PC-3 (cell line): Measurements from ENCODE around the gene KRT85. TPM values are rescaled to one million over a fixed set of nuclear protein-coding genes. Genes with fewer than 3 reads are reported as not detected.

Experiments used
- ATAC-seq: fragments of 200-7000 bp; cut with Tn5 transposase; 2 replicates; pipeline ENCODE4 v1.9.1; 2020; ENCODE audit warnings: mild to moderate bottlenecking, moderate library complexity
- BruUV-seq: library from RNA; stranded (reverse); fragments of 400-500 nt; replicated peaks from 2 replicates; lab custom pipeline; 2021; lab: Mats Ljungman, UMichigan
- CTCF ChIA-PET: fragments of 300-600 bp; sonication (Branson Sonifier 250); formaldehyde crosslinking; loops from one replicate; lab custom pipeline; 2022; ENCODE audit warnings: antibody characterized with exemption; lab: Charles Lee
- POLR2A ChIA-PET: fragments of 300-600 bp; sonication (Branson Sonifier 250); formaldehyde crosslinking; loops from one replicate; lab custom pipeline; 2022; ENCODE audit warnings: antibody characterized with exemption; ENCODE audit not compliant: unreplicated experiment; lab: Charles Lee
- DNase-seq: peaks from one replicate; pipeline ENCODE4 v3.0.0-alpha.2; 2015
- H2AFZ ChIP-seq: fragments of 300-600 bp; sonication (generic); 2 replicates; pipeline ENCODE4 v1.6.0; 2016; ENCODE audit warnings: antibody characterized with exemption, low read length
- H3F3A ChIP-seq: fragments of 300-600 bp; sonication (generic); one replicate; pipeline ENCODE4 v1.6.0; 2017; ENCODE audit warnings: antibody characterized with exemption, low read length, control low read depth, mild to moderate bottlenecking; ENCODE audit not compliant: unreplicated experiment
- H3K27ac ChIP-seq: fragments of 300-600 bp; sonication (generic); 2 replicates; pipeline ENCODE4 v1.5.1; 2016; ENCODE audit warnings: mild to moderate bottlenecking, low read length
- H3K27me3 ChIP-seq: fragments of 300-600 bp; sonication (generic); 2 replicates; pipeline ENCODE4 v1.6.1; 2016; ENCODE audit warnings: low read length, mixed read lengths
- H3K36me3 ChIP-seq: fragments of 300-600 bp; sonication (generic); 2 replicates; pipeline ENCODE4 v1.6.1; 2016; ENCODE audit warnings: low read depth, mixed run types, low read length, mixed read lengths
- H3K4me1 ChIP-seq: fragments of 300-600 bp; sonication (generic); 2 replicates; pipeline ENCODE4 v1.5.1; 2016; ENCODE audit warnings: low read length; ENCODE audit not compliant: insufficient read depth
- H3K4me2 ChIP-seq: fragments of 300-600 bp; sonication (generic); 2 replicates; pipeline ENCODE4 v1.6.0; 2016; ENCODE audit warnings: low read length
- H3K4me3 ChIP-seq: fragments of 300-600 bp; sonication (generic); 2 replicates; pipeline ENCODE4 v1.5.1; 2016; ENCODE audit warnings: mild to moderate bottlenecking, low read length, mixed read lengths
- H3K79me2 ChIP-seq: fragments of 300-600 bp; sonication (generic); 2 replicates; pipeline ENCODE4 v1.6.1; 2017; ENCODE audit warnings: low read length, mixed read lengths
- H3K9ac ChIP-seq: fragments of 300-600 bp; sonication (generic); 2 replicates; pipeline ENCODE4 v1.6.0; 2016; ENCODE audit warnings: mild to moderate bottlenecking, low read length
- H3K9me2 ChIP-seq: fragments of 300-600 bp; sonication (generic); replicated peaks from 2 replicates; pipeline ENCODE4 v1.6.1; 2016; ENCODE audit warnings: mixed run types, low read length, mixed read lengths
- H3K9me3 ChIP-seq: fragments of 300-600 bp; sonication (generic); 2 replicates; pipeline ENCODE4 v1.6.1; 2016; ENCODE audit warnings: low read length, mixed read lengths
- H4K20me1 ChIP-seq: fragments of 300-600 bp; sonication (generic); 2 replicates; pipeline ENCODE4 v1.6.1; 2016; ENCODE audit warnings: low read length, mixed read lengths
- CTCF ChIP-seq: fragments of 300-600 bp; sonication (generic); conservative IDR thresholded peaks from 2 replicates; pipeline ENCODE4 v1.5.1; 2017; ENCODE audit warnings: antibody characterized with exemption, low read depth, mild to moderate bottlenecking, low read length
- EZH2 ChIP-seq: fragments of 300-600 bp; sonication (generic); IDR thresholded peaks from one replicate; pipeline ENCODE4 v1.6.1; 2017; ENCODE audit warnings: antibody characterized with exemption, mild to moderate bottlenecking, low read length; ENCODE audit not compliant: unreplicated experiment
- EZH2phosphoT487 ChIP-seq: fragments of 300-600 bp; sonication (generic); IDR thresholded peaks from 2 replicates; pipeline ENCODE4 v1.6.1; 2018; ENCODE audit warnings: mild to moderate bottlenecking, antibody characterized with exemption, low read length, borderline replicate concordance
- intact Hi-C: fragments of 100-400 bp; cut with micrococcal nuclease; formaldehyde crosslinking; loops from 2 replicates; pipeline ENCODE4 v1.9.0; 2023
- total RNA-seq: library from RNA; depleted of rRNA; stranded (reverse); fragments of >200 nt; gene quantifications from 2 replicates; pipeline ENCODE4 v1.2.3, GENCODE V29; 2014

KRT85 gene
- total RNA-seq, 1 experiment from 2014 or later: not detected

DNA sequence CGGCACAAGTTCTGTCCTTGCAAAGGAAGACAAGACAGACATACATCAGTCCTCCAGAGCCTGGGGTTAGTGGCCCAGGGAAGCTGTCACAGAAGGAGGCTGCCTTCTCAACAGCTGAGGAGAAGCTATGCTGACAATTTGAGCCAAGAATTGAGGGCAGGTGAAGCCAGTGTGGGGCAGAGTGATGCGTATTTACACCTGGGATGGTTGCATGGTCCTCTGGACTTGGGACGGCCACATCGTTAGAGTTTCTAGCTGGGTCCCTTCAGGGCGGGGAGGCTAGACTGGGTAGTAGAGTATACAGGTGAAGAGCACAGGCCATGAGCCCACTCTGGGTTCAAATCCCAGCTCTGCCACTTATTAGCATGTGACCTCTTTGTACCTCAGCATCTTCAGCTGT, 16.5 kb downstream of the KRT85 start:
- POLR2A ChIA-PET: no interaction called here
- CTCF ChIA-PET: no interaction called here

DNA sequence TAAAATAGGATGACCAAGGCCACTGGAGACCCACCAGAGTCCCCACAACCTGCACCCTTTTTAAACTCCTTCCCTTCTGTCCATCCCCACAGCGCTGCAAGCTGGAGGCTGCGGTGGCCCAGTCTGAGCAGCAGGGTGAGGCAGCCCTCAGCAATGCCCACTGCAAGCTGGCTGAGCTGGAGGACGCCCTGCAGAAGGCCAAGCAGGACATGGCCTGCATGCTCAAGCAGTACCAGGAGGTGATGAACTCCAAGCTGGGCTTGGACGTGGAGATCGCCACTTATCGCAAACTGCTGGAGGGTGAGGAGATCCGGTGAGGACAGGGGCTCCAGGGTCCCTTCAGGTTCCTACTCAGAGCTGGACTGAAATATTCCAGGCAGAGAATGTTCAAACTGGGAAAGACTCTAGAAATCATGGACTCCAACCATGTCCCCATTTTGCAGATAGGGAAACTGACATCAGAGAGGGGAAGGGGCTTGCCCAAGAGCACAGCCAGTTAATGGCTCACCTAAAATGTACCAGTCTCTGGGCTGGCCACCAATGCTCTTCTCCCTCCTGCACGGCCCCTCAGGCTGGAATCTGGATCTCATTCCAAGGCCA, 17.2 kb downstream of the KRT85 start:
- H3K36me3 ChIP-seq: no peaks in the 10 kb centered on the region
- no peak overlapping the region for H3K4me3 ChIP-seq
- no peaks in the 10 kb centered on the region for H3K9me2 ChIP-seq
- no peak overlapping the region for H2AFZ ChIP-seq
- no peak overlapping the region for H3K9ac ChIP-seq
- ChIA-PET POLR2A (interaction anchor here (0.5 kb wide), 1 partner anchor 65 kb away, joined by 3 read pairs; no protein-coding TSS in a partner anchor), CTCF (no interaction called here)
- no peak for TF ChIP-seq EZH2
- no peak for TF ChIP-seq CTCF
- TF ChIP-seq EZH2phosphoT487: no peak
- H3K9me3 ChIP-seq: no peaks in the 10 kb centered on the region
- no peaks in the 10 kb centered on the region for H4K20me1 ChIP-seq
- H3F3A ChIP-seq: no peaks in the 10 kb centered on the region
- intact Hi-C loops: no loop called here
- peaks cover 25% of the 10 kb centered on the region for H3K4me1 ChIP-seq
- H3K4me2 ChIP-seq: no peak overlapping the region
- ATAC-seq (no peak), DNase-seq (no peak)
- H3K27ac ChIP-seq: no peak overlapping the region
- no peaks in the 10 kb centered on the region for H3K27me3 ChIP-seq
- no TSS peak for BruUV-seq
- no peaks in the 10 kb centered on the region for H3K79me2 ChIP-seq

More for the DNA sequence above, 16.5 kb downstream of the KRT85 start:
- H3K27me3 ChIP-seq: no peaks in the 10 kb centered on the region
- no peaks in the 10 kb centered on the region for H3K9me2 ChIP-seq
- no TSS peak for BruUV-seq
- no peak overlapping the region for H2AFZ ChIP-seq
- no peaks in the 10 kb centered on the region for H3F3A ChIP-seq
- H3K4me1 ChIP-seq: peaks cover 19% of the 10 kb centered on the region
- ATAC-seq (no peak), DNase-seq (no peak)
- H3K27ac ChIP-seq: no peak overlapping the region
- H4K20me1 ChIP-seq: no peaks in the 10 kb centered on the region
- no peak overlapping the region for H3K4me2 ChIP-seq
- H3K9me3 ChIP-seq: no peaks in the 10 kb centered on the region
- no peak for TF ChIP-seq CTCF
- TF ChIP-seq EZH2: no peak
- no peak for TF ChIP-seq EZH2phosphoT487
- intact Hi-C loops: no loop called here
- H3K36me3 ChIP-seq: no peaks in the 10 kb centered on the region
- no peak overlapping the region for H3K9ac ChIP-seq
- H3K4me3 ChIP-seq: no peak overlapping the region
- no peaks in the 10 kb centered on the region for H3K79me2 ChIP-seq

DNA sequence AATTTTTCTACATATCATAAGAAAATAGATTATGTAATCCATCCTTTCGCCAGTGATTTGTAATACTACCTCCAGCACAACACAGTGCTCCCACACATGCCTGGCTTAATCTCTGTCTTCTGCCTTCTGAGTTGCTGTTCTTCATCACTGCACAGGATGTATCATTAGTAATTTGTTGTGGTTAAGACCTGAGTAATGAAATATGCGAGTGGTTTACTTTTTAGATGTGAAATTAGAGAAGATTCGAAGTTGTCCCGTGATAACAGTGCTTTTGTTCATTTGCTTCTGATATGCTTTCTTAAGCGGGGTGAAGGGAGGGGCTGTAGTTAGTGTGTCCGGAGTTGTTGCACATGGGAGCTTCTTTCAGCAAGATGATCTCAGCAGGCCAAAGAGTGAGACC, 18.1 kb downstream of the KRT85 start:
- no peaks in the 10 kb centered on the region for H3K9me2 ChIP-seq
- peak; percentile 25 for ATAC-seq
- H2AFZ ChIP-seq: no peak overlapping the region
- peak; percentile 49 for DNase-seq
- H3K27ac ChIP-seq: no peak overlapping the region
- no peak overlapping the region for H3K4me3 ChIP-seq
- BruUV-seq: no TSS peak
- CTCF ChIA-PET: no interaction called here
- POLR2A ChIA-PET: interaction anchor here (0.5 kb wide), 1 partner anchor 64 kb away, joined by 3 read pairs; no protein-coding TSS in a partner anchor
- no peaks in the 10 kb centered on the region for H3K36me3 ChIP-seq
- H3F3A ChIP-seq: no peaks in the 10 kb centered on the region
- TF ChIP-seq EZH2: no peak
- no peak for TF ChIP-seq CTCF
- no peak for TF ChIP-seq EZH2phosphoT487
- no peaks in the 10 kb centered on the region for H3K79me2 ChIP-seq
- peak overlapping the region; percentile 12 for H3K4me2 ChIP-seq
- intact Hi-C loops: no loop called here
- no peaks in the 10 kb centered on the region for H4K20me1 ChIP-seq
- no peak overlapping the region for H3K9ac ChIP-seq
- no peaks in the 10 kb centered on the region for H3K27me3 ChIP-seq
- peaks cover 35% of the 10 kb centered on the region for H3K4me1 ChIP-seq
- no peaks in the 10 kb centered on the region for H3K9me3 ChIP-seq
